Fibroblast of lung (primary cell): ENCODE results near the gene MAP4K1. TPM values are rescaled to one million over a fixed set of nuclear protein-coding genes. Genes with fewer than 3 reads are reported as not detected.
A peak's percentile ranks its signal among the peaks of the same experiment; 100 is the strongest.

Source experiments
- DNase-seq, 2 donors: peaks; one replicate each; pipeline versions ENCODE4 v3.0.0 to v3.0.0-alpha.2; 2010; ENCODE audit warnings: low read depth in 2 of 2
- H2AFZ ChIP-seq: 2 replicates; pipeline ENCODE4 v1.5.1; 2012; ENCODE audit warnings: low read length, control low read depth, inconsistent platforms
- H3K27ac ChIP-seq: 2 replicates; pipeline ENCODE4 v1.5.1; 2011; ENCODE audit warnings: low read length, control low read depth; ENCODE audit not compliant: insufficient read depth
- H3K27me3 ChIP-seq: 2 replicates; pipeline ENCODE4 v1.5.1; 2011; ENCODE audit warnings: mild to moderate bottlenecking, low read length; ENCODE audit not compliant: control insufficient read depth, insufficient read depth
- H3K36me3 ChIP-seq: 2 replicates; pipeline ENCODE4 v1.5.1; 2011; ENCODE audit warnings: low read length; ENCODE audit not compliant: control insufficient read depth, insufficient read depth
- H3K4me1 ChIP-seq: 2 replicates; pipeline ENCODE4 v1.5.1; 2011; ENCODE audit warnings: low read length; ENCODE audit not compliant: control insufficient read depth, insufficient read depth; ENCODE audit errors: extremely low read depth
- H3K4me2 ChIP-seq: 2 replicates; pipeline ENCODE4 v1.5.1; 2011; ENCODE audit warnings: low read length, control low read depth; ENCODE audit not compliant: insufficient read depth; ENCODE audit errors: extremely low read depth
- H3K4me3 ChIP-seq, 4 experiments: fragments of 200-600 bp in 1 of 4; sonication (generic) in 1 of 4; replicated peaks in 1 of 4; 2 replicates each; pipeline ENCODE4 v1.5.1; 2011 to 2016; ENCODE audit warnings: low read length in 4 of 4, low read depth in 3 of 4, mild to moderate bottlenecking in 3 of 4, control low read depth in 2 of 4, inconsistent platforms in 1 of 4, mixed read lengths in 1 of 4; ENCODE audit not compliant: insufficient read depth in 1 of 4; ENCODE audit errors: control extremely low read depth in 1 of 4
- H3K79me2 ChIP-seq: 2 replicates; pipeline ENCODE4 v1.5.1; 2012; ENCODE audit warnings: mild to moderate bottlenecking, low read length, inconsistent platforms; ENCODE audit not compliant: control insufficient read depth, insufficient read depth
- H3K9ac ChIP-seq: 2 replicates; pipeline ENCODE4 v1.5.1; 2011; ENCODE audit warnings: mild to moderate bottlenecking, low read length, control low read depth; ENCODE audit not compliant: insufficient read depth
- H3K9me3 ChIP-seq: 2 replicates; pipeline ENCODE4 v1.5.1; 2012; ENCODE audit warnings: low read depth, low read length; ENCODE audit not compliant: control insufficient read depth, insufficient read depth
- H4K20me1 ChIP-seq: 2 replicates; pipeline ENCODE4 v1.5.1; 2011; ENCODE audit warnings: low read length; ENCODE audit not compliant: control insufficient read depth, insufficient read depth; ENCODE audit errors: extremely low read depth
- CTCF ChIP-seq, 2 donors: IDR thresholded peaks in 1 of 2; conservative IDR thresholded peaks in 1 of 2; 1 replicate in 1 of 2; 2 replicates in 1 of 2; pipeline ENCODE4 v1.5.1; 2011 to 2012; ENCODE audit warnings: low read length in 2 of 2, control low read depth in 1 of 2, inconsistent platforms in 1 of 2, low read depth in 1 of 2, mild to moderate bottlenecking in 1 of 2
- EZH2 ChIP-seq: IDR thresholded peaks from 2 replicates; pipeline ENCODE4 v1.5.1; 2012; ENCODE audit warnings: low read length, control low read depth, mild to moderate bottlenecking; ENCODE audit errors: missing control alignments
- polyA plus RNA-seq, 2 donors: library from polyadenylated mRNA; depleted of rRNA in 1 of 2; stranded (reverse) in 1 of 2; unstranded in 1 of 2; fragments of >200 nt; gene quantifications; 2 replicates each; pipeline ENCODE4 v1.2.1, GENCODE V29; 2011 to 2012; ENCODE audit warnings: missing spikeins in 1 of 2
- total RNA-seq: library from RNA; depleted of rRNA; stranded (reverse); fragments of >200 nt; gene quantifications from 2 replicates; pipeline ENCODE4 v1.2.1, GENCODE V29; 2014

MAP4K1 gene
- total and polyA plus RNA-seq, 2 donors (not counting 1 experiment from before 2014, with no cell fraction given) = 0.12 to 0.17 TPM

GRCh38 chr19:38658462-38659306, 40.9 kb upstream of the MAP4K1 start:
- peaks cover 81% of the 10 kb centered on the region for H3K79me2 ChIP-seq
- H2AFZ ChIP-seq = no peak overlapping the region
- peaks cover 53% of the 10 kb centered on the region for H3K4me1 ChIP-seq
- no peaks in the 10 kb centered on the region for H4K20me1 ChIP-seq
- no peaks in the 10 kb centered on the region for H3K27me3 ChIP-seq
- peak overlapping the region in 2 of 4 experiments; percentile 13 to 37 for H3K4me3 ChIP-seq
- peak overlapping the region; percentile 88 for H3K27ac ChIP-seq
- H3K36me3 ChIP-seq = peaks cover 3% of the 10 kb centered on the region
- no peak for TF ChIP-seq EZH2
- no peak for TF ChIP-seq CTCF (conservative IDR thresholded peaks at IDR 0.05 in 1 of 2, IDR thresholded peaks at IDR 0.05 in 1 of 2; ENCODE audit: low read depth in 1 of 2, low read length in 2 of 2)
- H3K9ac ChIP-seq = peak overlapping the region; percentile 55
- no peaks in the 10 kb centered on the region for H3K9me3 ChIP-seq
- peak overlapping the region; percentile 87 for H3K4me2 ChIP-seq
- DNase-seq = peak; percentile 100

- Histone ChIP-seq H3K27me3 (no peaks in the 10 kb centered on the region), H3K4me2 (peak overlapping the region; percentile 44), H3K4me3 (no peak overlapping the region), H3K9me3 (no peaks in the 10 kb centered on the region), H3K4me1 (peaks cover 52% of the 10 kb centered on the region), H2AFZ (no peak overlapping the region), H3K79me2 (peaks cover 81% of the 10 kb centered on the region), H3K9ac (peak overlapping the region; percentile 47), H4K20me1 (no peaks in the 10 kb centered on the region), H3K36me3 (peaks cover 3% of the 10 kb centered on the region), H3K27ac (peak overlapping the region; percentile 88)
- no peak for TF ChIP-seq CTCF (conservative IDR thresholded peaks at IDR 0.05 in 1 of 2, IDR thresholded peaks at IDR 0.05 in 1 of 2; ENCODE audit: low read depth in 1 of 2, low read length in 2 of 2)
- TF ChIP-seq EZH2 = no peak
- peak; percentile 56 to 95 for DNase-seq
These were observed 40.0 kb upstream of the MAP4K1 start for GRCh38 chr19:38657633-38658222.

GRCh38 chr19:38656171-38656981, 38.6 kb upstream of the MAP4K1 start:
- no peaks in the 10 kb centered on the region for H4K20me1 ChIP-seq

More at GRCh38 chr19:38656171-38656981, 38.6 kb upstream of the MAP4K1 start:
- H3K27me3 ChIP-seq = no peaks in the 10 kb centered on the region
- TF ChIP-seq CTCF (conservative IDR thresholded peaks at IDR 0.05 in 1 of 2, IDR thresholded peaks at IDR 0.05 in 1 of 2; ENCODE audit: low read depth in 1 of 2, low read length in 2 of 2) (no peak), EZH2 (no peak)
- no peak overlapping the region for H3K4me3 ChIP-seq
- H3K4me1 ChIP-seq = peaks cover 57% of the 10 kb centered on the region
- H2AFZ ChIP-seq = no peak overlapping the region
- peak overlapping the region; percentile 18 for H3K4me2 ChIP-seq
- H3K9ac ChIP-seq = no peak overlapping the region
- H3K36me3 ChIP-seq = peaks cover 3% of the 10 kb centered on the region
- H3K79me2 ChIP-seq = peaks cover 83% of the 10 kb centered on the region
- peak overlapping the region; percentile 88 for H3K27ac ChIP-seq
- no peaks in the 10 kb centered on the region for H3K9me3 ChIP-seq
- DNase-seq = peak; percentile 62 to 68
